GM21717 (cell line): ENCODE results near the gene TMEM170A.
"Not testable (repeated sequence)": the region's sequence is repeated elsewhere in the genome, so short reads cannot be mapped to it uniquely, and the experiment has no call there.

Experiments
- ATAC-seq: cut with Tn5 transposase; IDR thresholded peaks from one replicate; pipeline ENCODE4 v1.9.1; 2021; ENCODE audit warnings: mild to moderate bottlenecking, moderate library complexity; ENCODE audit not compliant: unreplicated experiment

Gene TMEM170A

GRCh38 chr16:75456971-75457370 lies 7.5 kb downstream of the TMEM170A start:
- no peak for ATAC-seq

GRCh38 chr16:75456486-75456885 lies 8.0 kb downstream of the TMEM170A start:
- ATAC-seq: not testable (repeated sequence)

DNA sequence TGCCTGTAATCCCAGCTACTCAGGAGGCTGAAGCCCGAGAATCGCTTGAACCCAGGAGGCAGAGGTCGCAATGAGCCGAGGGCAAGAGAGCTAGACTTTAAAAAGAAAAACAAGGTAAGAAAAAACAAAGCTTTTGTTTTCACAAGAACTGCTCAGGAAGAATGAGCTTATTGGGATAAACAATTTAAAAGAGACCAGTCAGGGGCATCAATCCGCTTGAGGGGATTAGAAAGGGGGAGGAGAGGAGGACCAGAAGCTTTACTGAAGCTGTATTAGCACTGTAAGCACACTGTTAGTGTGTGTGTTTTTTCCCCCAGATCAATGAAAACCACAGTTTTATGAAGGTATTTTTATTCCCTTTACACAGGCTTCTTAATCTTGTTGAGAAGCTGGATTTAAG lies 8.8 kb downstream of the TMEM170A start:
- no peak for ATAC-seq

DNA sequence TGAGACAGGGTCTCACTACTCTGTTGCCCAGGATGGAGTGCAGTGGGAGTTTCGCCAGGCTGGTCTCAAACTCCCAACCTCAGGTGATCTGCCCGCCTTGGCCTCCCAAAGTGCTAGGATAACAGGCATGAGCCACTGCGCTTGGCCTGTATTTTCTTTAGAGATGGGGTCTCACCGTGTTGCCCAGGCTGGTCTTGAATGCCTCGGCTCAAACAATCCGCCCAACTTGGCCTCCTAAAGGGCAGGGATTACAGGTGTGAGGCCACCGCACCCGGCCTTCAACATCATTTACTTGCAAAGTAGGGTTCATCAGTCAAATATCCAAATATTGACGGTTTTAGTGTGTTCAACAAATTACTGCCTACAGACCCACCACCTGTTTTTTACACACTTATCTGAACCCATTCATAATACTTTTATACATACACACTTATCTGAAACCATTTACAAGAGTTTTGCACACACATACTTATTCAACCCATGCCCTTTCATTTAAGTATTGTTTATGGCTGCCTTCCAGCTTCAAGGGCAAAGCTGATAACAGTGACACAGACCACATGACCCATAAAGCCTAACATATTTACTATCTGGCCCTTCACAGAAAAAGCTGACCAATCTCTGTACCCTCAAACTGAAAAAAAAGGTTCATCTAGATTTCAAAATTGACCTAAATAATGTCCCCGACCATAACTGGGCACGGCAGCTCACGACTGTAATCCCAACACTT lies 11.9 kb downstream of the TMEM170A start:
- no peak for ATAC-seq

GRCh38 chr16:75446416-75446815 lies 18.1 kb downstream of the TMEM170A start:
- no peak for ATAC-seq

DNA sequence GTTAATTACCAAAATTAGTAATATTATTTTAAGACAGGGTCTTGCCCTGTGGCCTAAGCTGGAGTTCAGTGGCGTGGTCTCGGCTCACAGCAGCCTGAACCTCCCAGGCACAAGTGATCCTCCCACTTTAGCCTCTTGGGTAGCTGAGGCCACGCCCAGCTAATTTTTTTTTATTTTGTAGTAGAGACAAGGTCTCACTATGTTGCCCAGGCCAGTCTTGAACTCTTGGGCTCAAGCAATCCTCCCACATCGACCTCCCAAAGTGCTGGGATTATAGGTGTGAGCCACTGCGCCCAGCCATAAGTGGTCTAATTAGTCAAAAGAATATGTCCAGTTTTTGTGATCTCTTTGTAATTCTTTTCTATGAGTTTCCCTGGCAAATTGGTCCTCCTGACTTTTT lies 19.2 kb downstream of the TMEM170A start:
- no peak for ATAC-seq

GRCh38 chr16:75443298-75443697 lies 21.2 kb downstream of the TMEM170A start:
- no peak for ATAC-seq

DNA sequence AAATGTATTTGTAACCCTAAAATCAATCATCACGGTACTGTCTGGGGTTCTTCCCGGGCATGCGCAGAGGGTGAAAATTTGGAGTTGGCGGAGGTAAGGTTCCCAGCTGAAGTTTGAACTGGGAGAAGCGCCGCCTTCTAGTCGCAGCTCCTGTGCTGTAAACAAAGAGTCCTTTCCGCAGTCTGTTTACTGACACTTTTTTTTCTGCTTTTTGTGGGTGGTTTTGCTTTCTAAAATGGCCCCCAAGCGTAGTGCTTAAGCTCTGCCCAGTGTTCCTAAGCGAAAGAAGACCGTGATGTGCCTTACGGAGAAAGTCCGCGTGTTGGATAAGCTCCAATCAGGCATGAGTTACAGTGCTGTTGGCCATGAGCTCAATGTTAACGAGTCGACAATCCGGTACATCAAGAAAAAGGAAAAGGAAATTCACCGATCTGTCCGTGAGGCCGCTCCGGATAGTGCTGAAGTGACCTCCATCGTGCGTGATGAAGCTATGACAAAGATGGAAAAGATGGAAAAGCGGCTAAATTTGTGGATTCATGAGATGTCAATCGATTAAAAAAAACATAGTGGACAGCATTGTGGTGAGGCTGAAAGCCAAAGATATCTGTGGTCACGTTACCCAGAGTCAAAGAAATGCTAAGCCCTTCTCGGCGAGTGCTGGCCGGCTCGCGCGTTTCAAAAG lies 30.6 kb downstream of the TMEM170A start:
- ATAC-seq: peak; percentile 76

GRCh38 chr16:75432828-75433731 lies 31.4 kb downstream of the TMEM170A start, which contains the start of gene CFDP1:
CFDP1 (minus strand) TSS chr16:75433503; CDS start chr16:75433352, 151 bp downstream.
- ATAC-seq: peak; percentile 93

DNA sequence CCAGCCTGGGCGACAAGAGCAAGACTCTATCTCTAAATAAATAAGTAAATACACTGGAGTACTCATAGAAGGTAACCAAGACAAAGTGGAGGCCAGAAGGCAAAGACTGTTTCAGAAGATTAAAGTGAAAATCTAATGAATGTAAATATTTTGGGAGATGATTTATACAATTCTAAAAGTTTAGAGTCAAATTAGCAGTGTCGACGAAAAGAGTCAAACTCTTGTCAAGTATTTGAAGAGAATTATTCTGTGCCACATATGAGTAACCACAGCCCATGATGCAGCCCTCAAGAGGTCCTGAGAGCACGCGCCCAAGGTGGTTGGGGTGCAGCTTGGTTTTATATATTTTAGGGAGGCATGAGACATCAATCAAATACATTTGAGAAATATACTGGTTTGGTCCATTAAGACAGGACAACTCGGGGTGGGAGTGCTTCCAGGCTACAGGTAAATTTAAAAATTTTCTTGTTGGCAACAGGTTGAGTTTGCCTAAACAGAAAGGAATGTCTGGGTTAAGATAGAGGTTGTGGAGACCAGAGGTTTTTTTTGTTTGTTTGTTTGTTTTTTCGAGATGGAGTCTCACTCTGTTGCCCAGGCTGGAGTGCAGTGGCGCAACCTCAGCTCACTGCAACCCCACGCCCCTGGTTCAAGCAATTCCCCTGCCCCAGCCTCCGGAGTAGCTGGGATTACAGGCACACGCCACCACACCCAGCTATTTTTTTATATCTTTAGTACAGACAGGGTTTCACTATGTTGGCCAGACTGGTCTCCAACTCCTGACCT lies 34.7 kb downstream of the TMEM170A start:
- ATAC-seq: no peak

- ATAC-seq: not testable (repeated sequence)
Measured at GRCh38 chr16:75426524-75426923, 38.0 kb downstream of the TMEM170A start.

GRCh38 chr16:75424105-75424762 lies 40.3 kb downstream of the TMEM170A start:
- ATAC-seq: not testable (repeated sequence)

- ATAC-seq: no peak
Measured at GRCh38 chr16:75423723-75424104, 40.8 kb downstream of the TMEM170A start.

DNA sequence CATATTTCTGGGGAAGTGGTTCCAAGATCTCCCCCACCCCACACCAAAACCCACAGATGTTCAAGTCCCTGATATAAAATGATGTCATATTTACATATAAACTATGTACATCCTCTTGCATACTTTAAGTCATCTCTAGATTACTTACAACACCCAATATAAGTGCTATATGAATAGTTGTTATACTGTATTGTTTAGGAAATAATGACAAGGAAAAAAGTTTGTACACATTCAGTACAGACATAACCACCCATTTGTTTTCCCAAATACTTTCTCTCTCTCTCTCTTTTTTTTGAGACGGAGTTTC lies 42.7 kb downstream of the TMEM170A start:
- ATAC-seq: no peak

DNA sequence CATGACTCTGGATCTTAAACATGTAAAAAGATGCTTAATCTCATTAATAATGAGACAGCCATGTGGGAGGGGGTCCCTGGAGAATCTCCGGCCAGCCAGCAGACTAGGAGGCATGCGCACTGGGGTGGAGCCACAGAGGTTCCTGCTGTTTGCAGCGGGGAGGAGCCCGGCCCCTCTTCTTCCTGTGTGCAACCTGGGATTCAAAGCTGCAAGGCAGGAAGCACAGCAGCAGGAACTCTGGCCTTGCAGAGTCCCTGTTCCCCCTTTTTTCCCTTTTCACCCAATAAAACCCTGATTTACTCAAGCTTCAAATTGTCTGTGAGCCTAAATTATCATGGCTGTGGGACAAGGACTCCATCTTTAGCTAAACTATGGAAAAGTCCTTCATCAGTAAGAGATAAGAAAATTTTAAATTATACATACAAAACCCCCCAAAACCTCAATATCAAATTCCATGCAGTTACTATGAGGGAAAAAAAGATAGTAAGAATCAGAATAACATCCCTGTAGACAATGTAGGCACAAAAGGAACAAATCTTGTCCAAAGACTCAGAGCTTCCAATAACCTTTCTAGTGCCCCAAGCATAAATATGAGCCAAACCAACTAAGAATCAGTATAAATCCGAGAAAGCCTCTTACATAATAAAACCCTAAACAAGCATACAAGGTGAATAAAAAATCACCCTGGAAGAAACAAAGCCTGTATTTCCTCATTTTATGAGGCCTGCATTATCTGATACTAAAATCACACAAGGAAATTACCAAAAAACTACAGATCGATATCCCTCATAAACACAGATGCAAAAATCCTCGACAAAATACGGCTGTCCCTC lies 43.3 kb downstream of the TMEM170A start:
- ATAC-seq: peak; percentile 90

DNA sequence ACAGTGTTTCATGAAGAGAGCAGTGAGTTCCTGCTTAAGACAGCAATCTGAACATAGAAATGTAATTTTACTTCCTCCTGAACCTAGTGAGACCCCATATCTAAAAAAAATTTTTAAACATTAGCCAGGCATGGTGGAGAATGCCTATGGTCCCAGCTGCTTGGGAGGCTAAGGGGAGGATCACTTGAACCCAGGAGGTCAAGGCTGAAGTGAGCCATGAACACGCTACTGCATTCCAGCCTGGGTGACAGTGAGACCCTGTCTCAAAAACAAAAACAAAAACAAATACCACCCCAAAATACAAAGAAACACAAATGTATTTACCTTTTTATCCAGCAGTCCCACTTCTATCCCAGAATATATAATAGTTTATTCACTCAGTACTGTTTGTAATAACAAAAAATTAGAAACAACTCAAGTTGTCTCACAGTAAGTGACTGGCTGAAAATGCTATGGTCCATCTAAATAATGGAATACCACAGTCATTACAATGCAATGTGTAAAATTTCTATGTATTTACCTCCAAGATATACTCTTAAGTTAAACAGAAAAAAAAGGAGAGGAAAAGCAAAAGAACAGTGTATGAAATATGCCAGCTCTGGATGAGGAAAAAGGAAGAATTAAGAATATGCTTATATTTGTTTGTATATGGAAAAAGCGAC lies 47.5 kb downstream of the TMEM170A start:
- no peak for ATAC-seq

- ATAC-seq: no peak
Measured at GRCh38 chr16:75415169-75415905, 49.2 kb downstream of the TMEM170A start.

- no peak for ATAC-seq
Measured at GRCh38 chr16:75413951-75414350, 50.5 kb downstream of the TMEM170A start.
